HEK293 (cell line): ENCODE data around the gene THAP5.

Experiments
- CTCF ChIA-PET: fragments of 350-600 bp; formaldehyde crosslinking; extraction: SDS; loops from one replicate; lab custom pipeline; 2021; ENCODE audit warnings: antibody characterized with exemption; lab: Yijun Ruan, JAX
- POLR2A ChIA-PET: fragments of 300-600 bp; formaldehyde crosslinking; extraction: SDS; loops from one replicate; lab custom pipeline; 2020; ENCODE audit warnings: antibody characterized with exemption, inconsistent platforms; lab: Yijun Ruan, JAX
- H3K27ac ChIP-seq: fragments of 200-500 bp; sonication (Bioruptor generic); 2 replicates; pipeline ENCODE4 v1.5.1; 2014; ENCODE audit warnings: low read depth, low read length, control low read depth, inconsistent platforms; ENCODE audit errors: extremely low read depth
- H3K36me3 ChIP-seq, 2 experiments: fragments of 200-500 bp in 1 of 2; sonication (Bioruptor generic) in 1 of 2; 1 replicate in 1 of 2; 2 replicates in 1 of 2; pipeline ENCODE4 v1.5.1; 2014 to 2017; ENCODE audit warnings: inconsistent platforms in 2 of 2, low read length in 2 of 2; ENCODE audit not compliant: control insufficient read depth in 2 of 2, insufficient read depth in 1 of 2
- H3K4me1 ChIP-seq: fragments of 200-500 bp; sonication (Bioruptor generic); 2 replicates; pipeline ENCODE4 v1.5.1; 2014; ENCODE audit warnings: mild to moderate bottlenecking, low read length, inconsistent platforms; ENCODE audit not compliant: control insufficient read depth, insufficient read depth
- H3K4me3 ChIP-seq: 2 replicates; pipeline ENCODE4 v1.5.1; 2011; ENCODE audit warnings: low read depth, mild to moderate bottlenecking, control low read depth, low read length, moderate library complexity
- H3K9me3 ChIP-seq: fragments of 200-500 bp; sonication (Bioruptor generic); 2 replicates; pipeline ENCODE4 v1.5.1; 2014; ENCODE audit warnings: low read depth, low read length, inconsistent platforms; ENCODE audit not compliant: control insufficient read depth, insufficient read depth
- ATF2 ChIP-seq: fragments of 450-650 bp; formaldehyde crosslinking; IDR thresholded peaks from 2 replicates; pipeline ENCODE4 v1.5.1; 2016; ENCODE audit warnings: missing biosample characterization, missing genetic modification characterization, low read depth
- OVOL3 ChIP-seq: fragments of 450-650 bp; formaldehyde crosslinking; IDR thresholded peaks from 2 replicates; pipeline ENCODE4 v1.5.1; 2016; ENCODE audit warnings: missing biosample characterization, missing genetic modification characterization
- PRDM1 ChIP-seq: fragments of 450-650 bp; formaldehyde crosslinking; IDR thresholded peaks from 2 replicates; pipeline ENCODE4; 2016; ENCODE audit warnings: missing biosample characterization, missing genetic modification characterization
- TRIM28 ChIP-seq: IDR thresholded peaks from 2 replicates; pipeline ENCODE4 v1.6.1; 2011; ENCODE audit warnings: low read length, control low read depth, borderline replicate concordance
- YY1 ChIP-seq: fragments of 450-650 bp; formaldehyde crosslinking; IDR thresholded peaks from 2 replicates; pipeline ENCODE4 v1.5.1; 2018; ENCODE audit warnings: missing biosample characterization, missing genetic modification characterization
- ZBTB1 ChIP-seq: fragments of 450-650 bp; formaldehyde crosslinking; IDR thresholded peaks from 2 replicates; pipeline ENCODE4 v1.5.1; 2016; ENCODE audit warnings: missing biosample characterization, missing genetic modification characterization
- ZBTB17 ChIP-seq: fragments of 450-650 bp; formaldehyde crosslinking; IDR thresholded peaks from 2 replicates; pipeline ENCODE4 v1.5.1; 2016; ENCODE audit warnings: missing biosample characterization, missing genetic modification characterization
- ZFP69B ChIP-seq: fragments of 450-650 bp; formaldehyde crosslinking; IDR thresholded peaks from 2 replicates; pipeline ENCODE4 v1.5.1; 2016; ENCODE audit warnings: missing biosample characterization, missing genetic modification characterization
- ZNF16 ChIP-seq: fragments of 450-650 bp; formaldehyde crosslinking; IDR thresholded peaks from 2 replicates; pipeline ENCODE4 v1.5.1; 2016; ENCODE audit warnings: low read depth, missing biosample characterization, missing genetic modification characterization
- ZNF19 ChIP-seq: fragments of 450-650 bp; formaldehyde crosslinking; IDR thresholded peaks from 2 replicates; pipeline ENCODE4; 2016; ENCODE audit warnings: missing biosample characterization, missing genetic modification characterization, low read depth
- ZNF239 ChIP-seq: fragments of 450-650 bp; formaldehyde crosslinking; IDR thresholded peaks from 2 replicates; pipeline ENCODE4 v1.5.1; 2016; ENCODE audit warnings: missing biosample characterization, missing genetic modification characterization
- ZNF26 ChIP-seq: fragments of 450-650 bp; formaldehyde crosslinking; IDR thresholded peaks from 2 replicates; pipeline ENCODE4 v1.5.1; 2016; ENCODE audit warnings: missing biosample characterization, missing genetic modification characterization
- ZNF274 ChIP-seq, 2 experiments: fragments of 200-500 bp in 1 of 2; fragments of 450-650 bp in 1 of 2; sonication (Bioruptor generic) in 1 of 2; formaldehyde crosslinking in 1 of 2; IDR thresholded peaks; 2 replicates each; pipeline versions ENCODE4 v1.5.1 to v1.6.1; 2014 to 2016; ENCODE audit warnings: borderline replicate concordance in 1 of 2, inconsistent platforms in 1 of 2, low read length in 1 of 2, missing biosample characterization in 1 of 2, missing genetic modification characterization in 1 of 2
- ZNF341 ChIP-seq: fragments of 450-650 bp; formaldehyde crosslinking; IDR thresholded peaks from 2 replicates; pipeline ENCODE4; 2016; ENCODE audit warnings: low read depth, missing biosample characterization, missing genetic modification characterization
- ZNF37A ChIP-seq: fragments of 450-650 bp; IDR thresholded peaks from 2 replicates; pipeline ENCODE4 v1.5.1; 2018; ENCODE audit warnings: missing biosample characterization, missing genetic modification characterization
- ZNF398 ChIP-seq: fragments of 450-650 bp; formaldehyde crosslinking; IDR thresholded peaks from 2 replicates; pipeline ENCODE4 v1.5.1; 2017; ENCODE audit warnings: missing biosample characterization, missing genetic modification characterization
- ZNF423 ChIP-seq: fragments of 450-650 bp; formaldehyde crosslinking; IDR thresholded peaks from 2 replicates; pipeline ENCODE4 v1.5.1; 2016; ENCODE audit warnings: missing biosample characterization, missing genetic modification characterization
- ZNF426 ChIP-seq: fragments of 450-650 bp; formaldehyde crosslinking; IDR thresholded peaks from 2 replicates; pipeline ENCODE4 v1.5.1; 2017; ENCODE audit warnings: missing biosample characterization, missing genetic modification characterization, mild to moderate bottlenecking, inconsistent platforms, moderate library complexity
- ZNF514 ChIP-seq: fragments of 450-650 bp; formaldehyde crosslinking; IDR thresholded peaks from 2 replicates; pipeline ENCODE4 v1.5.1; 2016; ENCODE audit warnings: missing biosample characterization, missing genetic modification characterization
- ZNF521 ChIP-seq: fragments of 450-650 bp; formaldehyde crosslinking; IDR thresholded peaks from 2 replicates; pipeline ENCODE4 v1.5.1; 2017; ENCODE audit warnings: missing biosample characterization, mild to moderate bottlenecking, missing genetic modification characterization
- ZNF610 ChIP-seq: fragments of 450-650 bp; formaldehyde crosslinking; IDR thresholded peaks from 2 replicates; pipeline ENCODE4 v1.5.1; 2016; ENCODE audit warnings: missing biosample characterization, missing genetic modification characterization, borderline replicate concordance
- ZNF654 ChIP-seq: fragments of 450-650 bp; formaldehyde crosslinking; IDR thresholded peaks from 2 replicates; pipeline ENCODE4 v1.5.1; 2016; ENCODE audit warnings: low read depth, missing biosample characterization, missing genetic modification characterization
- ZNF76 ChIP-seq: fragments of 450-650 bp; formaldehyde crosslinking; IDR thresholded peaks from 2 replicates; pipeline ENCODE4; 2016; ENCODE audit warnings: low read depth, missing biosample characterization, missing genetic modification characterization, borderline replicate concordance
- ZNF768 ChIP-seq: fragments of 450-650 bp; formaldehyde crosslinking; IDR thresholded peaks from 2 replicates; pipeline ENCODE4 v1.5.1; 2018; ENCODE audit warnings: missing biosample characterization, mild to moderate bottlenecking, missing genetic modification characterization
- ZNF843 ChIP-seq: fragments of 450-650 bp; formaldehyde crosslinking; IDR thresholded peaks from 2 replicates; pipeline ENCODE4 v1.5.1; 2016; ENCODE audit warnings: missing biosample characterization, missing genetic modification characterization
- TF ChIP-seq, protein P1 (sequence below): fragments of 450-650 bp; formaldehyde crosslinking; IDR thresholded peaks from 2 replicates; pipeline ENCODE4 v1.5.1; 2017; ENCODE audit warnings: missing biosample characterization, missing genetic modification characterization

THAP5 gene

GRCh38 chr7:108533712-108534111, 35.8 kb downstream of the THAP5 start (continued):
- TF ChIP-seq OVOL3 (tag by site-specific recombination) (no peak), ATF2 (tag by site-specific recombination) (no peak), ZNF76 (tag by site-specific recombination) (no peak), ZNF19 (tag by site-specific recombination) (no peak), ZNF514 (no peak), ZNF398 (tag by site-specific recombination) (no peak), ZNF26 (no peak), ZNF768 (tag by site-specific recombination) (no peak), ZNF423 (tag by site-specific recombination) (no peak), PRDM1 (tag by site-specific recombination) (no peak), ZFP69B (tag by site-specific recombination) (no peak), ZNF521 (no peak)
- TF ChIP-seq, protein P1, sequence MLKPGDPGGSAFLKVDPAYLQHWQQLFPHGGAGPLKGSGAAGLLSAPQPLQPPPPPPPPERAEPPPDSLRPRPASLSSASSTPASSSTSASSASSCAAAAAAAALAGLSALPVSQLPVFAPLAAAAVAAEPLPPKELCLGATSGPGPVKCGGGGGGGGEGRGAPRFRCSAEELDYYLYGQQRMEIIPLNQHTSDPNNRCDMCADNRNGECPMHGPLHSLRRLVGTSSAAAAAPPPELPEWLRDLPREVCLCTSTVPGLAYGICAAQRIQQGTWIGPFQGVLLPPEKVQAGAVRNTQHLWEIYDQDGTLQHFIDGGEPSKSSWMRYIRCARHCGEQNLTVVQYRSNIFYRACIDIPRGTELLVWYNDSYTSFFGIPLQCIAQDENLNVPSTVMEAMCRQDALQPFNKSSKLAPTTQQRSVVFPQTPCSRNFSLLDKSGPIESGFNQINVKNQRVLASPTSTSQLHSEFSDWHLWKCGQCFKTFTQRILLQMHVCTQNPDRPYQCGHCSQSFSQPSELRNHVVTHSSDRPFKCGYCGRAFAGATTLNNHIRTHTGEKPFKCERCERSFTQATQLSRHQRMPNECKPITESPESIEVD (tag by site-specific recombination) = no peak

GRCh38 chr7:108529341-108529740, 40.2 kb downstream of the THAP5 start:
- Histone ChIP-seq H3K4me3 (no peak overlapping the region), H3K36me3 (no peaks in the 10 kb centered on the region), H3K4me1 (peaks cover 2% of the 10 kb centered on the region; the same call in 1 of the 2 replicates), H3K9me3 (no peaks in the 10 kb centered on the region), H3K27ac (no peak overlapping the region)
- TF ChIP-seq ZNF426 (tag by site-specific recombination) (no peak), ZNF274 (IDR thresholded peaks at IDR 0.05; ENCODE audit: low read length) (no peak), ZNF274 (tag by site-specific recombination; IDR thresholded peaks at IDR 0.05; ENCODE audit: borderline replicate concordance) (no peak), ZNF610 (tag by site-specific recombination) (no peak), ZNF843 (tag by site-specific recombination) (no peak), ZBTB1 (tag by site-specific recombination) (no peak), ZBTB17 (tag by site-specific recombination) (no peak), ZNF341 (no peak), ZNF37A (tag by site-specific recombination) (no peak), TRIM28 (no peak), ATF2 (tag by site-specific recombination) (no peak), YY1 (tag by site-specific recombination) (no peak), ZNF239 (tag by site-specific recombination) (no peak), ZNF16 (tag by site-specific recombination) (no peak), ZNF654 (tag by site-specific recombination) (no peak)
- TF ChIP-seq, protein P1 (tag by site-specific recombination) = no peak
- ChIA-PET CTCF (no interaction called here), POLR2A (interaction anchor here (0.7 to 2.5 kb wide), 3 partner anchors 17 to 40 kb away, joined by 3 to 6 read pairs (median 3); partner anchors contain the start of genes DNAJB9 and THAP5)
